K562 (cell line): ENCODE measurements around the gene VEGFA. TPM values are rescaled to one million over a fixed set of nuclear protein-coding genes. Genes with fewer than 3 reads are reported as not detected.

Source experiments
- ATAC-seq: fragments of 200-7000 bp; cut with Tn5 transposase; 3 replicates; pipeline ENCODE4 v1.9.1; 2020; ENCODE audit warnings: moderate library complexity
- BruUV-seq: library from RNA; stranded (reverse); fragments of 400-500 nt; replicated peaks from 2 replicates; lab custom pipeline; 2021; lab: Mats Ljungman, UMichigan
- CTCF ChIA-PET: fragments of 300-600 bp; formaldehyde crosslinking; extraction: SDS; loops from one replicate; lab custom pipeline; 2021; ENCODE audit warnings: low intra/inter-chr PET ratio; lab: Yijun Ruan, JAX
- POLR2A ChIA-PET: fragments of 300-600, 350-650 bp; sonication (Branson Sonifier 250); formaldehyde crosslinking; extraction: SDS; loops from one replicate; lab custom pipeline; 2021; ENCODE audit warnings: antibody characterized with exemption, inconsistent platforms; lab: Yijun Ruan, JAX
- DNase-seq, 4 experiments: peaks; one replicate each; pipeline versions ENCODE4 v3.0.0 to v3.0.0-alpha.2; 2011 to 2018; ENCODE audit warnings: low spot score in 3 of 4, mixed read lengths in 3 of 4; ENCODE audit errors: extremely low read depth in 1 of 4
- FAIRE-seq: peaks from 2 replicates; lab custom pipeline; 2011; peaks lifted over from hg19 to GRCh38; lab: Jason Lieb, UNC
- H2AFZ ChIP-seq: 2 replicates; pipeline ENCODE4 v1.6.0; 2011; ENCODE audit warnings: low read depth, low read length, control low read depth, inconsistent platforms
- H3K27ac ChIP-seq: fragments of 200-600 bp; 3 replicates; pipeline ENCODE4 v1.8.0; 2011; ENCODE audit warnings: low read depth, mild to moderate bottlenecking, control low read depth, inconsistent platforms, low read length, moderate library complexity, mixed read lengths; ENCODE audit errors: extremely low read depth
- H3K27me3 ChIP-seq, 2 experiments: fragments of 300-600 bp in 1 of 2; 2 replicates in 1 of 2; 3 replicates in 1 of 2; pipeline versions ENCODE4 v1.6.0 to v1.8.0; 2011; ENCODE audit warnings: inconsistent platforms in 2 of 2, low read length in 2 of 2, mild to moderate bottlenecking in 1 of 2, mixed read lengths in 1 of 2, moderate library complexity in 1 of 2; ENCODE audit not compliant: control insufficient read depth in 2 of 2, insufficient read depth in 2 of 2
- H3K36me3 ChIP-seq: fragments of 300-600 bp; 3 replicates; pipeline ENCODE4 v1.8.0; 2011; ENCODE audit warnings: mild to moderate bottlenecking, low read length, inconsistent platforms; ENCODE audit not compliant: control insufficient read depth, insufficient read depth
- H3K4me1 ChIP-seq, 2 experiments: fragments of 200-600 bp in 1 of 2; replicated peaks in 1 of 2; 2 replicates in 1 of 2; 3 replicates in 1 of 2; pipeline versions ENCODE4 v1.5.1 to v1.8.0; 2011; ENCODE audit warnings: inconsistent platforms in 2 of 2, low read length in 2 of 2, mild to moderate bottlenecking in 1 of 2, mixed read lengths in 1 of 2, moderate library complexity in 1 of 2; ENCODE audit not compliant: control insufficient read depth in 2 of 2, insufficient read depth in 2 of 2
- H3K4me2 ChIP-seq: 2 replicates; pipeline ENCODE4 v1.6.1; 2011; ENCODE audit warnings: low read length, control low read depth, inconsistent platforms, mixed read lengths; ENCODE audit not compliant: insufficient read depth
- H3K4me3 ChIP-seq: fragments of 200-600 bp; sonication (generic), shearing (Covaris generic); 2 replicates; pipeline ENCODE4 v1.5.1; 2016; ENCODE audit warnings: control low read depth, inconsistent platforms
- H3K79me2 ChIP-seq: fragments of 200-600 bp; 3 replicates; pipeline ENCODE4 v1.8.0; 2011; ENCODE audit warnings: low read length, inconsistent platforms; ENCODE audit not compliant: control insufficient read depth, insufficient read depth
- H3K9ac ChIP-seq, 2 experiments: 2 replicates each; pipeline versions ENCODE4 v1.6.0 to v1.6.1; 2011; ENCODE audit warnings: low read depth in 2 of 2, low read length in 2 of 2, control low read depth in 1 of 2, inconsistent platforms in 1 of 2, mild to moderate bottlenecking in 1 of 2, mixed read lengths in 1 of 2; ENCODE audit not compliant: insufficient read depth in 1 of 2
- H3K9me1 ChIP-seq: one replicate; pipeline ENCODE4 v1.6.0; 2011; ENCODE audit warnings: inconsistent platforms, mild to moderate bottlenecking, low read length, moderate library complexity; ENCODE audit not compliant: control insufficient read depth, insufficient read depth
- H3K9me3 ChIP-seq: replicated peaks from 2 replicates; pipeline ENCODE4 v1.5.1; 2011; ENCODE audit warnings: low read depth, low read length, inconsistent platforms; ENCODE audit not compliant: control insufficient read depth, insufficient read depth
- H4K20me1 ChIP-seq: replicated peaks from 2 replicates; pipeline ENCODE4 v1.6.1; 2011; ENCODE audit warnings: low read length, inconsistent platforms, mixed read lengths; ENCODE audit not compliant: control insufficient read depth, insufficient read depth
- ARID3A ChIP-seq: IDR thresholded peaks from 2 replicates; pipeline ENCODE4 v1.6.1; 2012; ENCODE audit warnings: low read depth, low read length, improper control_type of control experiment, borderline replicate concordance
- CBFA2T3 ChIP-seq: fragments of 450-650 bp; IDR thresholded peaks from 2 replicates; pipeline ENCODE4 v1.6.1; 2017
- HMGXB4 ChIP-seq: sonication (generic); formaldehyde crosslinking; IDR thresholded peaks from 2 replicates; pipeline ENCODE4 v1.8.1; 2023; ENCODE audit warnings: mild to moderate bottlenecking, missing genetic modification reagents
- MAFF ChIP-seq: IDR thresholded peaks from 2 replicates; pipeline ENCODE4 v1.6.1; 2012; ENCODE audit warnings: low read length, improper control_type of control experiment
- MAFG ChIP-seq: fragments of 450-650 bp; conservative IDR thresholded peaks from 2 replicates; pipeline ENCODE4 v1.6.1; 2016; ENCODE audit warnings: missing genetic modification characterization, missing compliant biosample characterization
- NR4A1 ChIP-seq, 2 experiments: fragments of 250-450 bp in 1 of 2; fragments of 450-650 bp in 1 of 2; sonication (Bioruptor Pico) in 1 of 2; IDR thresholded peaks; 2 replicates each; pipeline versions ENCODE4 v1.4.0 to v1.6.1; 2016 to 2020; ENCODE audit warnings: mild to moderate bottlenecking in 2 of 2, missing compliant biosample characterization in 1 of 2, missing genetic modification characterization in 1 of 2, moderate library complexity in 1 of 2
- RFX1 ChIP-seq: fragments of 450-650 bp; IDR thresholded peaks from 2 replicates; pipeline ENCODE4 v1.6.1; 2016; ENCODE audit warnings: mild to moderate bottlenecking, moderate library complexity
- SLC30A9 ChIP-seq: fragments of 250-450 bp; sonication (Bioruptor Pico); IDR thresholded peaks from 2 replicates; pipeline ENCODE4 v1.8.0; 2022; ENCODE audit warnings: mild to moderate bottlenecking, moderate library complexity
- STAT5A ChIP-seq: IDR thresholded peaks from 2 replicates; pipeline ENCODE4 v1.6.1; 2012; ENCODE audit warnings: low read length, inconsistent platforms, borderline replicate concordance
- U2AF1 ChIP-seq: fragments of 200-400 bp; formaldehyde crosslinking; optimal IDR thresholded peaks from 2 replicates; pipeline ENCODE3; 2017; ENCODE audit warnings: mild to moderate bottlenecking, low read depth, low read length, moderate library complexity
- VEZF1 ChIP-seq: fragments of 200-800 bp; sonication (Bioruptor generic); IDR thresholded peaks from 2 replicates; pipeline ENCODE4 v1.6.1; 2017; ENCODE audit warnings: missing genetic modification characterization, missing compliant biosample characterization
- ZNF140 ChIP-seq: fragments of 250-450 bp; sonication (Bioruptor Pico); IDR thresholded peaks from 2 replicates; pipeline ENCODE4 v1.8.0; 2021; ENCODE audit warnings: moderate library complexity, mild to moderate bottlenecking, inconsistent platforms
- ZNF408 ChIP-seq: fragments of 250-450 bp; sonication (Bioruptor Pico); IDR thresholded peaks from 2 replicates; pipeline ENCODE4 v1.4.0; 2020; ENCODE audit warnings: low read depth, mild to moderate bottlenecking, moderate library complexity
- WGBS: fragments of 100-300 bp; shearing (Covaris generic); methylation state at CpG from one replicate; pipeline ENCODE4 v1.1.6; 2016; ENCODE audit warnings: low coverage, mixed read lengths; ENCODE audit not compliant: insufficient coverage; ENCODE audit errors: missing lambda C conversion rate; 5-methylcytosine and 5-hydroxymethylcytosine counted together
- in situ Hi-C: fragments of 300-500 bp; cut with MboI; formaldehyde crosslinking; loops from 4 replicates; pipeline ENCODE4 v1.15.0; 2018; ENCODE audit warnings: inconsistent platforms, mixed read lengths
- intact Hi-C: fragments of 100-400 bp; cut with micrococcal nuclease; formaldehyde crosslinking; loops from 2 replicates; pipeline ENCODE4 v1.14.2; 2022
- polyA plus RNA-seq, 8 experiments: library from polyadenylated mRNA; depleted of rRNA in 4 of 8; stranded (reverse) in 5 of 8; unstranded in 3 of 8; fragments of >200 nt; fragmentation: Nextera tagmentation in 2 of 8; fragmentation: Illumina TruSeq in 1 of 8; extraction: Ambion mirVana in 2 of 8; extraction: Trizol in 1 of 8; gene quantifications; 2 replicates each; pipeline versions ENCODE4 v1.2.1 to v1.2.3, GENCODE V29; 2011 to 2014; ENCODE audit warnings: inconsistent platforms in 1 of 8, missing spikeins in 1 of 8
- total RNA-seq, 7 experiments: library from RNA; depleted of rRNA in 6 of 7; stranded (reverse); fragments of >200 nt in 6 of 7; fragmentation: Illumina TruSeq in 2 of 7; extraction: Trizol in 2 of 7; gene quantifications; 2 replicates each; pipeline versions ENCODE4 v1.2.1 to v1.2.3, GENCODE V29; 2011 to 2021; ENCODE audit warnings: low replicate concordance in 1 of 7

Gene VEGFA
- total and polyA plus RNA-seq, 9 of the 15 experiments (the other 6 are each of a cell fraction or from before 2014, with no cell fraction given) = 14.0 to 271 (median 124) TPM

- H3K36me3 ChIP-seq = no peaks in the 10 kb centered on the region
- no TSS peak for BruUV-seq
- peaks cover 4% of the 10 kb centered on the region for H3K9me1 ChIP-seq
- ChIA-PET POLR2A (interaction anchor here (0.5 to 2.7 kb wide), 14 partner anchors 8 to 331 kb away, joined by 3 to 12 read pairs (median 5); partner anchors contain the start of genes GTPBP2 and VEGFA), CTCF (no interaction called here)
- DNase-seq (peak in 3 of 4 experiments; percentile 43 to 60 (median 55)), ATAC-seq (peak; percentile 12; the same call in 2 of the 3 replicates), FAIRE-seq (no peak)
- no peaks in the 10 kb centered on the region for H3K9me3 ChIP-seq
- no peak overlapping the region for H3K4me2 ChIP-seq
- no peak overlapping the region for H3K27ac ChIP-seq
- WGBS = 41% methylated on average over 8 of the region's 8 CpGs
- H3K4me1 ChIP-seq = peaks cover 14 to 20% of the 10 kb centered on the region in 2 experiments; a peak in 4 of 5 replicates
- in situ Hi-C loops = no loop called here
- peak overlapping the region in 1 of 2 experiments; percentile 46; a peak in 2 of 4 replicates for H3K9ac ChIP-seq
- no peaks in the 10 kb centered on the region for H3K79me2 ChIP-seq
- H3K4me3 ChIP-seq = no peak overlapping the region
- H3K27me3 ChIP-seq = no peaks in the 10 kb centered on the region; a peak in 1 of 5 replicates
- H4K20me1 ChIP-seq = no peaks in the 10 kb centered on the region
- H2AFZ ChIP-seq = peak overlapping the region; percentile 61; the same call in 1 of the 2 replicates
- intact Hi-C loops = no loop called here
- TF ChIP-seq U2AF1 = no peak
- TF ChIP-seq HMGXB4 (CRISPR knock-in tag) = no peak
- no peak for TF ChIP-seq SLC30A9
- no peak for TF ChIP-seq NR4A1 (CRISPR knock-in tag; IDR thresholded peaks at IDR 0.05)
- TF ChIP-seq NR4A1 (tag; IDR thresholded peaks at IDR 0.05) = no peak
- no peak for TF ChIP-seq ZNF408 (CRISPR knock-in tag)
- TF ChIP-seq ARID3A = no peak
- no peak for TF ChIP-seq RFX1
- no peak for TF ChIP-seq VEZF1
- TF ChIP-seq CBFA2T3 = peak; percentile 10; the same call in 1 of the 2 replicates
- peak; percentile 89 for TF ChIP-seq MAFF
- no peak for TF ChIP-seq ZNF140 (CRISPR knock-in tag)
- peak; percentile 88 for TF ChIP-seq MAFG (tag)
- TF ChIP-seq STAT5A = no peak
Observed at GRCh38 chr6:43744491-43744890, 25.5 kb upstream of the VEGFA start.
